22Rv1 (cell line): ENCODE data around the gene AKT3.

ENCODE experiments used
- ZFX ChIP-seq: fragments of 450-650 bp; IDR thresholded peaks from 2 replicates; pipeline ENCODE4 v1.6.1; 2017; ENCODE audit warnings: antibody characterized with exemption, borderline replicate concordance
- TF ChIP-seq, protein P1 (sequence below): fragments of 450-650 bp; IDR thresholded peaks from 2 replicates; pipeline ENCODE4 v1.5.1; 2017; ENCODE audit warnings: mild to moderate bottlenecking

DNA sequence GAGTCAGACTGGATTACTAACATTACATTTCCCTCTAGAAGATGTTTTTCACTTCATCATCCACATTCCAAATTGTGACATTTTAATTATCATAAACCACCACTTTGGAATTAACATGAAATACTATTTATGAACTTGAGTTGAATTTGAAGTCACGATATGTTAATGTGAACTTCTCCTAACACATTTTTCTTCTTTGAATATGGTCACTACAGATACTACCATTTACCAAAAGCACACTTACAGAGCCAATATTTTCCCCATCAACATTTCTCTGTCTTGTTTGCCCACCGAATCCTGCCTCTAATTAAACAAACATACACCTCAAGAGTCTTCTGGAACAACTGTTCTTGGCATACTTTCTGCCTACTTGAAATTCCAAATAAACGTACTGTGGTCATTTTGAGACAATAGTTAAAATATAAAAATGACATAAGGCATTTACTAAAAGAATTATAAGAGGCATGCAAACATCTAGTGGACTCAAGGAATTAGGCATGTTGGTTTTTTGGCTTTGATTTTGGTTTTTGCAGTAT, 177.4 kb downstream of the AKT3 start:
- TF ChIP-seq, protein P1, sequence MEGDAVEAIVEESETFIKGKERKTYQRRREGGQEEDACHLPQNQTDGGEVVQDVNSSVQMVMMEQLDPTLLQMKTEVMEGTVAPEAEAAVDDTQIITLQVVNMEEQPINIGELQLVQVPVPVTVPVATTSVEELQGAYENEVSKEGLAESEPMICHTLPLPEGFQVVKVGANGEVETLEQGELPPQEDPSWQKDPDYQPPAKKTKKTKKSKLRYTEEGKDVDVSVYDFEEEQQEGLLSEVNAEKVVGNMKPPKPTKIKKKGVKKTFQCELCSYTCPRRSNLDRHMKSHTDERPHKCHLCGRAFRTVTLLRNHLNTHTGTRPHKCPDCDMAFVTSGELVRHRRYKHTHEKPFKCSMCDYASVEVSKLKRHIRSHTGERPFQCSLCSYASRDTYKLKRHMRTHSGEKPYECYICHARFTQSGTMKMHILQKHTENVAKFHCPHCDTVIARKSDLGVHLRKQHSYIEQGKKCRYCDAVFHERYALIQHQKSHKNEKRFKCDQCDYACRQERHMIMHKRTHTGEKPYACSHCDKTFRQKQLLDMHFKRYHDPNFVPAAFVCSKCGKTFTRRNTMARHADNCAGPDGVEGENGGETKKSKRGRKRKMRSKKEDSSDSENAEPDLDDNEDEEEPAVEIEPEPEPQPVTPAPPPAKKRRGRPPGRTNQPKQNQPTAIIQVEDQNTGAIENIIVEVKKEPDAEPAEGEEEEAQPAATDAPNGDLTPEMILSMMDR = no peak
- TF ChIP-seq ZFX = no peak
